Vagina (tissue), 2 donors: ENCODE results near the gene NCAPG2. TPM values are rescaled to one million over a fixed set of nuclear protein-coding genes. Genes with fewer than 3 reads are reported as not detected.
"Not testable (repeated sequence)": the region's sequence is repeated elsewhere in the genome, so short reads cannot be mapped to it uniquely, and the experiment has no call there.

Experiments used
- DNase-seq, 2 donors: peaks; one replicate each; pipeline ENCODE4 v3.0.0-alpha.2; 2017; ENCODE audit errors: extremely low spot score in 2 of 2
- H3K27ac ChIP-seq: fragments of 200-600 bp; sonication (generic); one replicate; pipeline ENCODE4 v1.5.1; 2019
- H3K27me3 ChIP-seq: fragments of 200-600 bp; sonication (generic); one replicate; pipeline ENCODE4 v1.5.1; 2019
- H3K36me3 ChIP-seq, 2 donors: fragments of 200-600 bp; sonication (generic); one replicate each; pipeline ENCODE4 v1.5.1; 2017 to 2019
- H3K4me1 ChIP-seq: fragments of 200-600 bp; sonication (generic); one replicate; pipeline ENCODE4 v1.5.1; 2019
- H3K4me3 ChIP-seq, 2 donors: fragments of 200-600 bp; sonication (generic); 1 replicate in 1 of 2; 2 replicates in 1 of 2; pipeline ENCODE4 v1.5.1; 2016 to 2019
- H3K9me3 ChIP-seq: fragments of 200-600 bp; sonication (generic); one replicate; pipeline ENCODE4 v1.5.1; 2019
- POLR2A ChIP-seq, 2 donors: fragments of 450-650 bp; IDR thresholded peaks; one replicate each; pipeline ENCODE4 v1.6.1; 2017; ENCODE audit warnings: antibody characterized with exemption in 2 of 2, mild to moderate bottlenecking in 2 of 2, moderate library complexity in 2 of 2
- POLR2AphosphoS5 ChIP-seq, 2 donors: sonication (generic); formaldehyde crosslinking; IDR thresholded peaks; one replicate each; pipeline ENCODE4 v1.9.0; 2017; ENCODE audit warnings: antibody characterized with exemption in 2 of 2, mild to moderate bottlenecking in 2 of 2, low read depth in 1 of 2; ENCODE audit not compliant: insufficient read depth in 1 of 2
- intact Hi-C: fragments of 100-400 bp; cut with DNase I; formaldehyde crosslinking; loops from one replicate; pipeline ENCODE4 v1.15.1; 2023
- total RNA-seq: library from RNA; depleted of rRNA; stranded (reverse); fragments of >200 nt; gene quantifications from one replicate; pipeline ENCODE4 v1.2.3, GENCODE V29; 2016
- TF ChIP-seq, protein P1 (sequence below), 3 experiments: fragments of 450-650 bp in 2 of 3; fragments of 200-600 bp in 1 of 3; sonication (generic) in 1 of 3; IDR thresholded peaks; one replicate each; pipeline ENCODE4 v1.5.1; 2017 to 2019; ENCODE audit warnings: antibody characterized with exemption in 3 of 3, mild to moderate bottlenecking in 2 of 3, moderate library complexity in 2 of 3

The NCAPG2 gene
- total RNA-seq, 1 donor from 2014 or later: 9.6 TPM

DNA sequence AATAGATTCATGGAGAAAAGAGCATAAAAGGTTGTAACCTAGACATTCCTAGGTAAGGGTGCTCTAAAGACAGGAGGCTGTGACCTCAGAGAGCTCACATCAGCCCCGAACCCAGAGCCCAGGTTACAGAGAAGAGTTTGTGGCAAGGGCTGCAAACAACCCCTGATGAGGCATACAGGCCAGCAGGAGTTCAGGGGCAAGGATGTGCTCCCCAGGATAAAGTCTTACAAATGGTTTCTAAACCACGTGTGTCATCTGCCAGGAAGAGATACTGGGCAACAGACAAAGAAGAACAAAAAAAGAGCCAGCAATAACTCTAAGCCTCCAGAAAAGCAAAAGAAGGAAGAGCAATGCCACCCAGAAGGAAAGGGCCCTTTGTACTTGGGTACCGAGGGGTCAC is 27.7 kb downstream of the NCAPG2 start:
- Histone ChIP-seq H3K27me3 (no peaks in the 10 kb centered on the region), H3K36me3 (no peaks in the 10 kb centered on the region), H3K4me1 (no peaks in the 10 kb centered on the region), H3K4me3 (no peak overlapping the region), H3K27ac (no peak overlapping the region), H3K9me3 (no peaks in the 10 kb centered on the region)
- intact Hi-C loops: no loop called here
- TF ChIP-seq, protein P1, sequence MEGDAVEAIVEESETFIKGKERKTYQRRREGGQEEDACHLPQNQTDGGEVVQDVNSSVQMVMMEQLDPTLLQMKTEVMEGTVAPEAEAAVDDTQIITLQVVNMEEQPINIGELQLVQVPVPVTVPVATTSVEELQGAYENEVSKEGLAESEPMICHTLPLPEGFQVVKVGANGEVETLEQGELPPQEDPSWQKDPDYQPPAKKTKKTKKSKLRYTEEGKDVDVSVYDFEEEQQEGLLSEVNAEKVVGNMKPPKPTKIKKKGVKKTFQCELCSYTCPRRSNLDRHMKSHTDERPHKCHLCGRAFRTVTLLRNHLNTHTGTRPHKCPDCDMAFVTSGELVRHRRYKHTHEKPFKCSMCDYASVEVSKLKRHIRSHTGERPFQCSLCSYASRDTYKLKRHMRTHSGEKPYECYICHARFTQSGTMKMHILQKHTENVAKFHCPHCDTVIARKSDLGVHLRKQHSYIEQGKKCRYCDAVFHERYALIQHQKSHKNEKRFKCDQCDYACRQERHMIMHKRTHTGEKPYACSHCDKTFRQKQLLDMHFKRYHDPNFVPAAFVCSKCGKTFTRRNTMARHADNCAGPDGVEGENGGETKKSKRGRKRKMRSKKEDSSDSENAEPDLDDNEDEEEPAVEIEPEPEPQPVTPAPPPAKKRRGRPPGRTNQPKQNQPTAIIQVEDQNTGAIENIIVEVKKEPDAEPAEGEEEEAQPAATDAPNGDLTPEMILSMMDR (IDR thresholded peaks at IDR 0.05): no peak
- TF ChIP-seq POLR2AphosphoS5 (IDR thresholded peaks at IDR 0.05; ENCODE audit: insufficient read depth in 1 of 2, low read depth in 1 of 2): no peak
- TF ChIP-seq POLR2A (IDR thresholded peaks at IDR 0.05): no peak
- no peak for DNase-seq

DNA sequence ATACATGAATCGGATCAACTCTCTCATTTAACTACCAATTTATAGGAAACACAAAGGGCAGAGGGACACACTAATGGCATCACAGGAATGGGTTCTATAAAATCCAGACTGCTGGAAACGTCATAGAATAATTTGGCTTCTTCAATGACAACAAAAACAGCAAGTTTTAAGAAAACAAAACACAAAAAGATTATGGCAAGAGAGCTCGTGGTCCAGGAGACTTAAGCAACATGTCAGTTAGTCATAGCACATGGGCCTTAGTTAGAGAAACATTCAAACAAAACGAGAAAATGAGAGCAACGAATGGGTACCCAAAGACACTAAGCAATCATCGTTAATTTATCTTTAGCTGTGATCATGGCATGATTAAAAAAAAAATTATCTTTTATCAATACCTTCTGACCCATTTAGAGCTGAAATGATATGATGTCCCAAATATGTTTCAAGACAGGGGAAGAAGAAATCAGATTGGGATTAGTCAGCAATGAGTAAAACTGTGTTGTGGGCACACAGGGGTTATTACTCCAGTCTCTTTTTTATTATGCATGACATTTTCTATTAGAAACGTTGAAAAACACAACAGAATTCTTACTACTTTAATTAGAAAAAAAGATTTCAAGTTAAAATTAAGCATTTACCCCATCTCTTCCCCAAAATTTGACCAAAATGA is 28.3 kb downstream of the NCAPG2 start:
- Histone ChIP-seq H3K4me1 (no peaks in the 10 kb centered on the region), H3K27me3 (no peaks in the 10 kb centered on the region), H3K36me3 (no peaks in the 10 kb centered on the region), H3K27ac (no peak overlapping the region), H3K9me3 (no peaks in the 10 kb centered on the region), H3K4me3 (no peak overlapping the region)
- intact Hi-C loops: no loop called here
- no peak for TF ChIP-seq POLR2AphosphoS5 (IDR thresholded peaks at IDR 0.05; ENCODE audit: insufficient read depth in 1 of 2, low read depth in 1 of 2)
- TF ChIP-seq, protein P1 (IDR thresholded peaks at IDR 0.05): no peak
- TF ChIP-seq POLR2A (IDR thresholded peaks at IDR 0.05): no peak
- no peak for DNase-seq

DNA sequence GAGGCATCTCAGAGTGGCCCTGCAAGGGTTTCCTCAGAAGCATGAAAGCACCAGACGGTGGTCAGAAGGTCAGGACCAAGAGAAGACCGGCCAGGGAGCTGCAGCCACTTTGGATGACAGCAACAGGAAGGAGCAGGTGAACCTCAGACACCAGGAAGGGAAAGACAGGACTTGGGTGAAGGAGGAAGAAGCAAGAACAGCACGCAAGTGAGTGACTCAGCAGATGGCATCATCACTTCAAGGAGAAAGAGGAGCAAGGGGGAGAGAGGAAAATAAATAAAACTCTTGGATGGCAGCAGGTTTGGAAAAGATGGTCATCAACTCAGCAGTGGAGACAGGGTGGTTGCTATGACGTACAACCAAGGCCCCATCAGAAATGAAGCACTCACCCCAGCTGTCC is 31.6 kb downstream of the NCAPG2 start:
- Histone ChIP-seq H3K4me1 (no peaks in the 10 kb centered on the region), H3K9me3 (no peaks in the 10 kb centered on the region), H3K27ac (no peak overlapping the region), H3K4me3 (no peak overlapping the region), H3K36me3 (no peaks in the 10 kb centered on the region), H3K27me3 (no peaks in the 10 kb centered on the region)
- intact Hi-C loops: no loop called here
- no peak for TF ChIP-seq POLR2A (IDR thresholded peaks at IDR 0.05)
- no peak for TF ChIP-seq POLR2AphosphoS5 (IDR thresholded peaks at IDR 0.05; ENCODE audit: insufficient read depth in 1 of 2, low read depth in 1 of 2)
- TF ChIP-seq, protein P1 (IDR thresholded peaks at IDR 0.05): no peak
- DNase-seq: no peak

DNA sequence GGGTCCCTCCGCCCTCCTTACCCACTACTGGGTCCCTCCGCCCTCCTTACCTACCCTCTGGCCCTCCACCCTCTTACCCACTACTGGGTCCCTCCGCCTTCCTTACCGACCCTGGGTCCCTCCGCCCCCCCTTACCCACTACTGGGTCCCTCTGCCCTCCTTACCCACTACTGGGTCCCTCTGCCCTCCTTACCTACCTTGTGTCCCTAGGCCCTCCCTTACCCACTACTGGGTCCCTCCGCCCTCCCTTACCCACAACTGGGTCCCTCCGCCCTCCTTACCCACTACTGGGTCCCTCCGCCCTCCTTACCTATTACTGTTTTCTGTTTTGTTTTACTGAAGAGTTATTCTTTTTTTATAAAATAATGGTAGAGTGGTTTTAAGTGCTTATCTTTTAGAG is 36.5 kb downstream of the NCAPG2 start:
- H3K9me3 ChIP-seq, H3K27ac ChIP-seq, H3K4me1 ChIP-seq, intact Hi-C loops, H3K27me3 ChIP-seq, DNase-seq, H3K4me3 ChIP-seq: not testable (repeated sequence)
- peaks cover 0 to 15% of the 10 kb centered on the region in 2 donors for H3K36me3 ChIP-seq

DNA sequence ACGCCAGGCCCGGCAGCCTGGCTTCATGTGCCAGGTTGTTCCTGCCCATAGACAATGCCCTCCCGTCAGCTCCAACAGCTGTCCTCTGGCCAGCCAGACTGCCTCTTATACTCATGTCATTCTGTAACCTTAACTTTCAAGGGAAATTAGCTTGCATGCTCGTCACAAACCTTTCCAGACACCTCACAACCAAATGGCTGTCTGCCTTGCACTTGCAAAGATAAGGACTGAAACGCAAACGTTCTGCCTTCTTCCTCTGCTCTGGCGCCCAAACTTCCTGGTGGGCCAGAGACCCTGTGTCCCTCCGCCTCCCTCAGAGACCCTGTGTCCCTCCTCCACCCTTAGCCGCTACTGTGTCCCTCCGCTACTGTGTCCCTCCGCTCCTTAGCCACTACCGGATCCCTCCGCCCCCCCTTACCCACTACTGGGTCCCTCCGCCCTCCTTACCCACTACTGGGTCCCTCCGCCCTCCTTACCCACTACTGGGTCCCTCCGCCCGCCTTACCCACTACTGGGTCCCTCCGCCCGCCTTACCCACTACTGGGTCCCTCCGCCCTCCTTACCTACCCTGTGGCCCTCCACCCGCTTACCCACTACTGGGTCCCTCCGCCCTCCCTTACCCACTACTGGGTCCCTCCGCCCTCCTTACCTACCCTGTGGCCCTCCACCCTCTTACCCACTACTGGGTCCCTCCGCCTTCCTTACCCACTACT is 37.5 kb downstream of the NCAPG2 start:
- intact Hi-C loops, H3K27me3 ChIP-seq, H3K4me3 ChIP-seq: not testable (repeated sequence)

DNA sequence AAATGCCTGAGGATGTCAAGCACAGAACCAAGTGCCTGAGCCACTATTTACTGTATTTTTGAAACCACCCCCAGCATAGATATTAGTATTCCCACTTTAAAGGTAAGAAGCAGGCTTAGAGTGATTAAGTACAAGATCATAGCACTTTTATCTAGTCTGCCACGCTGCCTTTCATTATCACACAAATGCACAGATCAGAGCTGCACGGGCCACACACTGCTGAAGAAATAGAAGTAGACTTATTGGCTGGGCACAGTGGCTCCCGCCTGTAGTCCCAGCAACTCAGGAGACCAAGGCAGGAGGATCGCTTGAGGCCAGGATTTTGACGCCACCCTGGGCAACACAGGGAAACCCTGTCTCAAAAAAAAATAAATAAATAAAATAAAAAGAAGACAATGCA is 38.2 kb downstream of the NCAPG2 start:
- Histone ChIP-seq H3K4me3 (no peak overlapping the region), H3K27ac (no peak overlapping the region), H3K36me3 (peaks cover 0 to 16% of the 10 kb centered on the region in 2 donors), H3K9me3 (no peaks in the 10 kb centered on the region), H3K4me1 (no peaks in the 10 kb centered on the region), H3K27me3 (no peaks in the 10 kb centered on the region)
- DNase-seq: no peak
- intact Hi-C loops: no loop called here
- no peak for TF ChIP-seq POLR2AphosphoS5 (IDR thresholded peaks at IDR 0.05; ENCODE audit: insufficient read depth in 1 of 2, low read depth in 1 of 2)
- TF ChIP-seq, protein P1 (IDR thresholded peaks at IDR 0.05): no peak
- TF ChIP-seq POLR2A (IDR thresholded peaks at IDR 0.05): no peak

More for the DNA sequence above, 37.5 kb downstream of the NCAPG2 start:
- not testable (repeated sequence) for H3K27ac ChIP-seq, H3K9me3 ChIP-seq, H3K4me1 ChIP-seq, DNase-seq
- peaks cover 0 to 16% of the 10 kb centered on the region in 2 donors for H3K36me3 ChIP-seq
